Measurements from ENCODE around the gene EID2B. TPM values are rescaled to one million over a fixed set of nuclear protein-coding genes. Genes with fewer than 3 reads are reported as not detected.

Gene EID2B
- total and polyA plus RNA-seq, 10 donors: 2.0 to 5.7 (median 4.7) TPM

- Histone ChIP-seq H3K4me3 (no peak overlapping the region), H3K36me3 (no peaks in the 10 kb centered on the region), H3K4me1 (peaks cover 0 to 14% (median 5%) of the 10 kb centered on the region in 6 donors), H3K27ac (no peak overlapping the region), H3K27me3 (replicated peaks in 1 of 7) (peaks cover 0 to 9% (median 0%) of the 10 kb centered on the region in 7 donors), H3K9me3 (no peaks in the 10 kb centered on the region)
- no peak for DNase-seq
- whole genome bisulfite sequencing, 5 donors: 15 to 32% (median 24%) methylated on average over 1 of the region's 1 CpG
- intact Hi-C loops (cut with DNase I; ENCODE audit: low total_unique reads): loop anchor here (5.0 kb wide), 1 partner anchor 297 kb away; no protein-coding TSS in a partner anchor
- TF ChIP-seq CTCF (IDR thresholded peaks at IDR 0.05 in 8 of 11, conservative IDR thresholded peaks at IDR 0.05 in 3 of 11): no peak
- no peak for TF ChIP-seq POLR2A (IDR thresholded peaks at IDR 0.05)
- TF ChIP-seq POLR2AphosphoS5 (IDR thresholded peaks at IDR 0.05): no peak
Measured at GRCh38 chr19:39544911-39545310, 12.3 kb upstream of the EID2B start.

GRCh38 chr19:39544226-39544903 lies 11.7 kb upstream of the EID2B start:
- Histone ChIP-seq H3K27me3 (replicated peaks in 1 of 7) (peaks cover 0 to 9% (median 0%) of the 10 kb centered on the region in 7 donors), H3K27ac (no peak overlapping the region), H3K36me3 (no peaks in the 10 kb centered on the region), H3K4me1 (peaks cover 0 to 15% (median 6%) of the 10 kb centered on the region in 6 donors), H3K4me3 (no peak overlapping the region), H3K9me3 (no peaks in the 10 kb centered on the region)
- DNase-seq: no peak
- intact Hi-C loops (cut with DNase I; ENCODE audit: low total_unique reads): no loop called here
- TF ChIP-seq CTCF (IDR thresholded peaks at IDR 0.05 in 8 of 11, conservative IDR thresholded peaks at IDR 0.05 in 3 of 11) (no peak), POLR2A (IDR thresholded peaks at IDR 0.05) (no peak), POLR2AphosphoS5 (IDR thresholded peaks at IDR 0.05) (no peak)
- WGBS, 5 donors: 83 to 89% (median 88%) methylated on average over 7 of the region's 7 CpGs

GRCh38 chr19:39543477-39543857 lies 10.8 kb upstream of the EID2B start:
- no peak overlapping the region for H3K27ac ChIP-seq
- H3K27me3 ChIP-seq (replicated peaks in 1 of 7): peaks cover 0 to 9% (median 0%) of the 10 kb centered on the region in 7 donors
- H3K36me3 ChIP-seq: no peaks in the 10 kb centered on the region
- intact Hi-C loops (cut with DNase I; ENCODE audit: low total_unique reads): no loop called here
- H3K4me3 ChIP-seq: no peak overlapping the region
- peaks cover 7 to 24% (median 15%) of the 10 kb centered on the region in 6 donors for H3K4me1 ChIP-seq
- H3K9me3 ChIP-seq: no peaks in the 10 kb centered on the region
- no peak for TF ChIP-seq POLR2A (IDR thresholded peaks at IDR 0.05)
- TF ChIP-seq CTCF (IDR thresholded peaks at IDR 0.05 in 8 of 11, conservative IDR thresholded peaks at IDR 0.05 in 3 of 11): no peak
- TF ChIP-seq POLR2AphosphoS5 (IDR thresholded peaks at IDR 0.05): no peak
- DNase-seq: no peak
- 88 to 97% (median 90%) methylated on average over 3 of the region's 3 CpGs for WGBS, 5 donors

- TF ChIP-seq POLR2A (IDR thresholded peaks at IDR 0.05) (no peak), CTCF (IDR thresholded peaks at IDR 0.05 in 8 of 11, conservative IDR thresholded peaks at IDR 0.05 in 3 of 11) (no peak), POLR2AphosphoS5 (IDR thresholded peaks at IDR 0.05) (no peak)
- Histone ChIP-seq H3K9me3 (no peaks in the 10 kb centered on the region), H3K4me1 (peaks cover 13 to 37% (median 25%) of the 10 kb centered on the region in 6 donors), H3K27me3 (replicated peaks in 1 of 7) (peaks cover 0 to 9% (median 0%) of the 10 kb centered on the region in 7 donors), H3K27ac (no peak overlapping the region), H3K36me3 (no peaks in the 10 kb centered on the region), H3K4me3 (no peak overlapping the region)
- WGBS, 5 donors: 55 to 72% (median 63%) methylated on average over 2 of the region's 2 CpGs
- intact Hi-C loops (cut with DNase I; ENCODE audit: low total_unique reads): no loop called here
- no peak for DNase-seq
Measured at GRCh38 chr19:39542206-39542605, 9.6 kb upstream of the EID2B start.

Measured in spleen (tissue), 11 donors.